Measurements from ENCODE around the gene CFAP45. TPM values are rescaled to one million over a fixed set of nuclear protein-coding genes. Genes with fewer than 3 reads are reported as not detected.

The CFAP45 gene
- total RNA-seq, 1 donor from 2014 or later = 1.7 TPM

DNA sequence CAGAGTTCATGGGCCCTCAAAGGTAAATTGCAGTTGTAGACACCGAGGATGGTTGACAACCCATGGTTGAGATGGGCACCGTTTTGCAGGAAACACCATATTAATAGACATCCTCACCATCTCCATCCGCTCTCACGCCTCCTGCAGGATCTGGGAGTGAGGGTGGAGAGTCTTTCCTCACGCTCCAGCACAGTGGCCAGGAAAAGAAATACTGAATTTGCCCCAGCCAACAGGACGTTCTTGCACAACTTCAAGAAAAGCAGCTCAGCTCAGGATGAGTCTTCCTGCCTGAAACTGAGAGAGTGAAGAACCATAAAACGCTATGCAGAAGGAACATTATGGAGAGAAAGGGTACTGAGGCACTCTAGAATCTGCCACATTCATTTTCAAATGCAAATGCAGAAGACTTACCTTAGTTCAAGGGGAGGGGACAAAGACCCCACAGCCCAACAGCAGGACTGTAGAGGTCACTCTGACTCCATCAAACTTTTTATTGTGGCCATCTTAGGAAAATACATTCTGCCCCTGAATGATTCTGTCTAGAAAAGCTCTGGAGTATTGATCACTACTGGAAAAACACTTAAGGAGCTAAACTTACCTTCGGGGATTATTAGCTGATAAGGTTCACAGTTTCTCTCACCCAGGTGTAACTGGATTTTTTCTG is 64.0 kb downstream of the CFAP45 start:
- intact Hi-C loops (cut with micrococcal nuclease) = no loop called here
- Mint-ChIP-seq H3K4me3 (no peak overlapping the region), H3K36me3 (ENCODE audit: low read depth) (no peaks in the 10 kb centered on the region), H3K4me1 (ENCODE audit: low read depth) (peaks cover 6% of the 10 kb centered on the region), H3K27me3 (ENCODE audit: insufficient read depth) (peaks cover 42% of the 10 kb centered on the region), H3K9me3 (no peaks in the 10 kb centered on the region), H3K27ac (no peak overlapping the region)
- DNase-seq (ENCODE audit: low spot score) = no peak

DNA sequence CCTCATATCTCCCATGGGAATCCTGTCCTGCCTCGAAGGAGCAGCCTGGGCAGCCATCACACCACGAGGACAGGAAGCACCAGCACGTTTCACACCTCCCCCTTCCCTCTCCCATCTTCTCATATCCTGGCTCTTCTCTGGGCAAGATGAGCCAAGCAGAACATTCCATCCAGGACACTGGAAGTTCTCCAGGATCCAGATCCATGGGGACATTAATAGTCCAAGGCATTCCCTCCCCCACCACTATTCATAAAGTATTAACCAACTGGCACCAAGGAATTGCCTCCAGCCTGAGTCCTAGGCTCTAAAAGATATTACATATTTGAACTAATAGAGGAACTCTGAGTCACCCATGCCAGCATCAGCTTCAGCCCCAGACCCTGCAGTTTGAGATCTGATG is 64.6 kb downstream of the CFAP45 start:
- no peak for DNase-seq (ENCODE audit: low spot score)
- Mint-ChIP-seq H3K36me3 (ENCODE audit: low read depth) (no peaks in the 10 kb centered on the region), H3K27me3 (ENCODE audit: insufficient read depth) (peaks cover 43% of the 10 kb centered on the region), H3K9me3 (no peaks in the 10 kb centered on the region), H3K27ac (no peak overlapping the region), H3K4me1 (ENCODE audit: low read depth) (peaks cover 6% of the 10 kb centered on the region), H3K4me3 (no peak overlapping the region)
- intact Hi-C loops (cut with micrococcal nuclease) = no loop called here

GRCh38 chr1:159832309-159832708 is 67.7 kb downstream of the CFAP45 start:
- H3K36me3 Mint-ChIP-seq (ENCODE audit: low read depth) = peaks cover 1% of the 10 kb centered on the region
- H3K4me3 Mint-ChIP-seq = no peak overlapping the region
- no peaks in the 10 kb centered on the region for H3K9me3 Mint-ChIP-seq
- peaks cover 45% of the 10 kb centered on the region for H3K27me3 Mint-ChIP-seq (ENCODE audit: insufficient read depth)
- DNase-seq (ENCODE audit: low spot score) = no peak
- no peak overlapping the region for H3K27ac Mint-ChIP-seq
- intact Hi-C loops (cut with micrococcal nuclease) = no loop called here
- peaks cover 19% of the 10 kb centered on the region for H3K4me1 Mint-ChIP-seq (ENCODE audit: low read depth)

- peaks cover 1% of the 10 kb centered on the region for H3K36me3 Mint-ChIP-seq (ENCODE audit: low read depth)
- peaks cover 27% of the 10 kb centered on the region for H3K4me1 Mint-ChIP-seq (ENCODE audit: low read depth)
- no peak for DNase-seq (ENCODE audit: low spot score)
- peaks cover 42% of the 10 kb centered on the region for H3K27me3 Mint-ChIP-seq (ENCODE audit: insufficient read depth)
- H3K27ac Mint-ChIP-seq = no peak overlapping the region
- intact Hi-C loops (cut with micrococcal nuclease) = no loop called here
- no peak overlapping the region for H3K4me3 Mint-ChIP-seq
- H3K9me3 Mint-ChIP-seq = no peaks in the 10 kb centered on the region
Observed at GRCh38 chr1:159831412-159832141, 68.4 kb downstream of the CFAP45 start.

DNA sequence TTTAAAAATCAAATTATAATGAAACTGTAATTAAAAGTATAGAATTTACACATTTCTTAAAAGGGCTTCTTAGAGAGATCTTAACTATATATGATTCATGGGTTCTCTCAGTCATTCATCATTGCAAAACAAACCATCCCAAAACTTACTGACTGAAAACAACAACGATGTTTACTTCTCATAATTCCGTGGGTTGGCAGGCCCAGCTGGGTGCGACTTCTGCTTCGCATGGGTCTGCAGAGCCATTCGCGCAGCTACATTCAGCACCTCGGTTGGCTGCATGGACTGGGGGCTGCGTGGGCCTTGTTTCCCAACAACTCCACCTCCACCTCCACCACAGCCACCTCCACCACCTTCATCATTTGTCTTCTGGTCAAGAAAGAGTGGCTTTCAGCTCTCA is 69.2 kb downstream of the CFAP45 start:
- peaks cover 1% of the 10 kb centered on the region for H3K36me3 Mint-ChIP-seq (ENCODE audit: low read depth)
- intact Hi-C loops (cut with micrococcal nuclease) = no loop called here
- H3K27me3 Mint-ChIP-seq (ENCODE audit: insufficient read depth) = peaks cover 37% of the 10 kb centered on the region
- peaks cover 35% of the 10 kb centered on the region for H3K4me1 Mint-ChIP-seq (ENCODE audit: low read depth)
- no peaks in the 10 kb centered on the region for H3K9me3 Mint-ChIP-seq
- DNase-seq (ENCODE audit: low spot score) = no peak
- H3K27ac Mint-ChIP-seq = no peak overlapping the region
- no peak overlapping the region for H3K4me3 Mint-ChIP-seq

- no peak for DNase-seq (ENCODE audit: low spot score)
- no peaks in the 10 kb centered on the region for H3K9me3 Mint-ChIP-seq
- peaks cover 43% of the 10 kb centered on the region for H3K4me1 Mint-ChIP-seq (ENCODE audit: low read depth)
- no peak overlapping the region for H3K27ac Mint-ChIP-seq
- intact Hi-C loops (cut with micrococcal nuclease) = no loop called here
- H3K36me3 Mint-ChIP-seq (ENCODE audit: low read depth) = peaks cover 3% of the 10 kb centered on the region
- H3K27me3 Mint-ChIP-seq (ENCODE audit: insufficient read depth) = peaks cover 40% of the 10 kb centered on the region
- H3K4me3 Mint-ChIP-seq = no peak overlapping the region
Observed at GRCh38 chr1:159829822-159830465, 70.0 kb downstream of the CFAP45 start.

GRCh38 chr1:159829273-159829634 is 70.7 kb downstream of the CFAP45 start:
- intact Hi-C loops (cut with micrococcal nuclease) = no loop called here
- Mint-ChIP-seq H3K27me3 (ENCODE audit: insufficient read depth) (peaks cover 39% of the 10 kb centered on the region), H3K36me3 (ENCODE audit: low read depth) (peaks cover 3% of the 10 kb centered on the region), H3K27ac (peak overlapping the region; percentile 18), H3K4me3 (no peak overlapping the region), H3K4me1 (ENCODE audit: low read depth) (peaks cover 49% of the 10 kb centered on the region), H3K9me3 (no peaks in the 10 kb centered on the region)
- no peak for DNase-seq (ENCODE audit: low spot score)

DNA sequence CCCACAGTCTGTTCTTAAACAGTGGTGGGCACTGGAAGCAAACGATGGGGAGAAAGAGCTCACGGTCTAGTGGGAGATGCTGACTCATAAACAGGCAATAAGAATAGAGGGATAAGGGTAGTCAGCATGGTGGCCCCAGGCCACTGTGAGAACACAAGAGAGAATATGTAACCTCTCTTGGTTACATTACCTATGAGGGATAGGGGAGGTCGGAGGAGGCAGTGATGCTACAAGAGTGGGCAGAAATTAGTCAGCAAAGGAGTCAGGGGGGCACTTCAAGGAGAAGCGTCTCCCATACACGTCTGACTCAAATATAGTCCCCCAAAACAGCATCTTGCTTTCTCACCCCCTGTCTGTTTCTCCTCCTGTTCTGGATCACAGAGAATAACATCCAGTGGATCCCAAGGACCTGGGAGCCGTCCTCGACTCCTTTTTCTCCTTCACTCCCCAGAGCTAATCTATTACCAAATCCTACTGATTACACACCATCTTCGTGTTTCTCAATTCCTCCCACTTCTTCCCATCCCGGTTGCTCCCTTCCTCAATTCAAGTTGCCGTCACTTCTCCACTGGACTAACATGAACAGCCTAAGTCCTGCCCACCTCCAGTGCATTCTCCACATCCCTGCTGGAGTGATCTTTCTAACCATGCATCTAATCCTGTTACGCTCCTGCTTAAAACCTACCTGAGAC is 71.2 kb downstream of the CFAP45 start:
- H3K27me3 Mint-ChIP-seq (ENCODE audit: insufficient read depth) = peaks cover 43% of the 10 kb centered on the region
- H3K4me1 Mint-ChIP-seq (ENCODE audit: low read depth) = peaks cover 49% of the 10 kb centered on the region
- peaks cover 3% of the 10 kb centered on the region for H3K36me3 Mint-ChIP-seq (ENCODE audit: low read depth)
- peak overlapping the region; percentile 37 for H3K4me3 Mint-ChIP-seq
- H3K9me3 Mint-ChIP-seq = no peaks in the 10 kb centered on the region
- intact Hi-C loops (cut with micrococcal nuclease) = no loop called here
- no peak for DNase-seq (ENCODE audit: low spot score)
- peak overlapping the region; percentile 44 for H3K27ac Mint-ChIP-seq

DNA sequence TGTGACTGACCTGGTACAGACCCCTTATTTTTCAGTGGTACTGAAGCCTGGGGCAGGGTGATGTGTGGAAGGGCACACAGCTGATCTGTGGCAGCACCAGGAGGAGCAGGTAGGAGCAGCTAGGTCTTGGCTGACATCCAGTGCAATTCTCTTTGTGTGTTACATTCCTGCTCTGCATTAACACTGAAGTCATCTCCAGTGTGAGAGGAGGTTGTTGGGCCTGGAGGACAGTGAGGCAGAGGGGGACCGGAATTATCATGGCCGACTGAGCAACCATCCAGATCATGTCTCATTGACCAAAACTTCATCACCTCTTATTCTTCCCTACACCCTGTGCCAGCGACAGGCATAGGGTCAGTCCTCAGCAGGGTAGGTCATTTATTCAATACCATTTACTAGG is 71.8 kb downstream of the CFAP45 start:
- Mint-ChIP-seq H3K36me3 (ENCODE audit: low read depth) (peaks cover 3% of the 10 kb centered on the region), H3K4me3 (no peak overlapping the region), H3K4me1 (ENCODE audit: low read depth) (peaks cover 49% of the 10 kb centered on the region), H3K9me3 (no peaks in the 10 kb centered on the region), H3K27me3 (ENCODE audit: insufficient read depth) (peaks cover 43% of the 10 kb centered on the region), H3K27ac (no peak overlapping the region)
- intact Hi-C loops (cut with micrococcal nuclease) = no loop called here
- DNase-seq (ENCODE audit: low spot score) = no peak

DNA sequence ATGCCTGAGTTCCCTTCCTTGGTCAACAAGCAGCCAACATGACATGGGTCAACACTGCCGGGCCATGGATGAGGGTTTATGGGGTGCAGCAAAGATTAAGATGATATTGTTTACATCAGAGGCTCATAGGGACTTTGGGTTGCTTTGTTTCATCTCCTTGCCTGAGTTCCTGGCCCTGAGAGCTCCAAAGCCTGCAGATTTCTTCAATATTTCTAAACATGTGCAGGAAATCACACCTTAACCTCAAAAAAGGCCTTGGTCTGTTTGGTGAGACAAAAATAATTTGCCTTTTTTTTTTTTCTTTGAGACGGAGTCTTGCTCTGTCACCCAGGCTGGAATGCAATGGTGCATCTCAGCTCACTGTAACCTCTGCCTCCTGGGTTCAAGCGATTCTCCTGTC is 72.4 kb downstream of the CFAP45 start:
- peaks cover 51% of the 10 kb centered on the region for H3K4me1 Mint-ChIP-seq (ENCODE audit: low read depth)
- intact Hi-C loops (cut with micrococcal nuclease) = loop anchor here (2.0 kb wide), 1 partner anchor 61 kb away; no protein-coding TSS in a partner anchor
- no peak for DNase-seq (ENCODE audit: low spot score)
- H3K36me3 Mint-ChIP-seq (ENCODE audit: low read depth) = peaks cover 3% of the 10 kb centered on the region
- H3K27ac Mint-ChIP-seq = no peak overlapping the region
- no peak overlapping the region for H3K4me3 Mint-ChIP-seq
- H3K27me3 Mint-ChIP-seq (ENCODE audit: insufficient read depth) = peaks cover 46% of the 10 kb centered on the region
- no peaks in the 10 kb centered on the region for H3K9me3 Mint-ChIP-seq

DNA sequence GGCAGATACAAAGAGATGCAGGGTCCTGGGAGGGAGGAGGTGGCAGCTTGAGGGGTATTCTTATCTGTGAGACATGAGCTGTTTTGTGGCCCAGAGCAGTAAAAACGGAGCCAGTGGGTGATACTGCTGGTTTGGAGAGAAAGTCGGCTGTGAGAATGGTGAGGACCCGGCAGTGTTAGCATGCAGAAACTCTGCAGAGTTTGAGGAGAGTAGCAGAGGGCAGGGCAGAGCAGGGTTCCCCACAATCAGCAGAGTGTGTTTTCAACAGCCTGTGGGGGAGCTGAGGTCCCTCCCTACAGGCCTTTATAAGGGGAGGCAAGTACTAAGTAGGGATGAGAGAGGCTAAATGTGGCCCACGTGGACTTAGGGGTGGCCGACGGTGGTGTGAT is 72.9 kb downstream of the CFAP45 start:
- Mint-ChIP-seq H3K4me3 (peak overlapping the region; percentile 19), H3K27me3 (ENCODE audit: insufficient read depth) (peaks cover 47% of the 10 kb centered on the region), H3K36me3 (ENCODE audit: low read depth) (peaks cover 3% of the 10 kb centered on the region), H3K9me3 (no peaks in the 10 kb centered on the region), H3K4me1 (ENCODE audit: low read depth) (peaks cover 54% of the 10 kb centered on the region), H3K27ac (peak overlapping the region; percentile 69)
- DNase-seq (ENCODE audit: low spot score) = no peak
- intact Hi-C loops (cut with micrococcal nuclease) = loop anchor here (2.0 kb wide), 1 partner anchor 62 kb away; no protein-coding TSS in a partner anchor

- Mint-ChIP-seq H3K4me3 (peak within 1 kb of the TSS; percentile 67), H3K9me3 (no peaks in the 10 kb centered on the region), H3K4me1 (ENCODE audit: low read depth) (peaks cover 54% of the 10 kb centered on the region), H3K27ac (peak within 1 kb of the TSS; percentile 69), H3K27me3 (ENCODE audit: insufficient read depth) (peaks cover 45% of the 10 kb centered on the region), H3K36me3 (ENCODE audit: low read depth) (peaks cover 3% of the 10 kb centered on the region)
- intact Hi-C loops (cut with micrococcal nuclease) = loop anchor here (1.0 to 2.0 kb wide), 3 partner anchors 46 to 97 kb away; partner anchors contain the start of gene DUSP23
- peak; percentile 61 for DNase-seq (ENCODE audit: low spot score)
Observed at GRCh38 chr1:159826441-159827101, 73.4 kb downstream of the CFAP45 start, which contains the start of gene SLAMF8. TSS of gene SLAMF8 (plus strand) at chr1:159826873. CDS start at chr1:159826899, 26 bp downstream.
